Endothelial cell of umbilical vein (primary cell): Measurements from ENCODE around the gene KIAA0232.

ENCODE experiments used
- CTCF ChIP-seq, 2 donors: IDR thresholded peaks; 1 replicate in 1 of 2; 2 replicates in 1 of 2; pipeline ENCODE4 v1.5.1; 2011; ENCODE audit warnings: low read length in 2 of 2, mild to moderate bottlenecking in 2 of 2, moderate library complexity in 2 of 2, control low read depth in 1 of 2, inconsistent platforms in 1 of 2, low read depth in 1 of 2; ENCODE audit not compliant: insufficient read depth in 1 of 2; ENCODE audit errors: extremely low read depth in 1 of 2
- EZH2 ChIP-seq: IDR thresholded peaks from 2 replicates; pipeline ENCODE4 v1.6.1; 2012; ENCODE audit warnings: borderline replicate concordance, low read depth, mild to moderate bottlenecking, moderate library complexity, low read length, inconsistent platforms; ENCODE audit not compliant: severe bottlenecking
- MAX ChIP-seq: IDR thresholded peaks from 2 replicates; pipeline ENCODE4 v1.6.1; 2011; ENCODE audit not compliant: insufficient read depth, insufficient read length
- POLR2A ChIP-seq: IDR thresholded peaks from 2 replicates; pipeline ENCODE4 v1.6.1; 2012; ENCODE audit warnings: low read depth, mild to moderate bottlenecking, control low read depth, low read length

- TF ChIP-seq EZH2 (no peak), MAX (no peak), POLR2A (no peak), CTCF (IDR thresholded peaks at IDR 0.05; ENCODE audit: extremely low read depth in 1 of 2, insufficient read depth in 1 of 2, low read depth in 1 of 2, low read length in 2 of 2) (no peak)
Measured at GRCh38 chr4:6760865-6761264, 21.7 kb upstream of the KIAA0232 start.
